ENCODE results near the gene C20orf141.

- TF ChIP-seq ZBTB6 (tag by site-specific recombination; IDR thresholded peaks at IDR 0.05), result no peak
- no peak for TF ChIP-seq ZNF701 (tag by site-specific recombination; IDR thresholded peaks at IDR 0.05)
- TF ChIP-seq SP2 (tag by site-specific recombination; IDR thresholded peaks at IDR 0.05), result no peak
- TF ChIP-seq ZNF280D (tag by site-specific recombination; IDR thresholded peaks at IDR 0.05), result no peak
These were observed 21.3 kb upstream of the C20orf141 start for GRCh38 chr20:2793471-2793870.
